Activated T-cell treated with anti-CD3 and anti-CD28 coated beads for 1 hour (primary cell): ENCODE measurements around the gene FAM228A.
"Not testable (repeated sequence)": the region's sequence is repeated elsewhere in the genome, so short reads cannot be mapped to it uniquely, and the experiment has no call there.

Experiments used
- DNase-seq: peaks from one replicate; pipeline ENCODE4 v3.0.0-alpha.2; 2020; ENCODE audit warnings: low read depth

FAM228A gene

DNA sequence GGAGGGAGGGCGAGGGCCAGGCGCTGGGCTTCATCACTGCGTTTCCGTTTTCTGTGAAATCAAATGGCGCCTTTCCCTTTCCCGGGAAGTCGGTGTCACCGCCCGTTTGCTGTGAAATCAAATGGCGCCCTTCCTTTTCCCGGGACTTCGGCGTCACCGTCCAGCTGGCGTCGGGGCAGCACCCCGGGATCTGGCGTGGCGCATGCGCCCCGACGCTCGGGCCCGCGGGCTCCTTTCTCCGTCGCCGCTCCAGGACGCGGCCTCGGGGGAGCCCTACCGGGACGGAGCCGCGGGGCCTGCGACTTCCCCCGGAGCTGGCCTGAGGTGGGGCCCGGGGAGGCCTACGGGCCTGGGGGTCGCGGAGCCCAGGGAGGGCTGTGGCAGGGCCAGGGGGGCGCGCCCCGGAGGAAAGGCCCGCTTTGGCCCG, at the start of gene FAM228A:
Gene FAM228A (plus strand): TSS at position 203 of the 427 bp plus-strand sequence. CDS start 428 bp downstream, outside the sequence.
- DNase-seq, result no peak

DNA sequence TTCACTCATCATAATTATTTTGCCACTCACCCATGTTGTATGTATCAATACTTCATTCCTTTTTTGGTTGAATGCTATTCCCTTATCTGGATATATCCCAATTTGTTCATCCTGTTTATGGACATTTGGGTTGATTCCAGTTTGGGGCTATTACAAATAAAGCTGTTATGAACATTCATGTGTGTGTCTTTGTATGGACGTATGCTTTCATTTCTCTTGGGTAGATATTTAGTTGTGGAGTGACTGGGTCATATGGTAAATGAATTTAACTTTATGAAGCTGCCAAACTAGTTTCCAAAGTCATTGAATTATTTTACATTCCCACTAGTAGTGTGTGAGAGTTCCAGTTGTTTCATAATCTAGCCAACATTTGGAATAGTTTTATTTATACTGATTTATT, 48.9 kb upstream of the FAM228A start:
- no peak for DNase-seq

DNA sequence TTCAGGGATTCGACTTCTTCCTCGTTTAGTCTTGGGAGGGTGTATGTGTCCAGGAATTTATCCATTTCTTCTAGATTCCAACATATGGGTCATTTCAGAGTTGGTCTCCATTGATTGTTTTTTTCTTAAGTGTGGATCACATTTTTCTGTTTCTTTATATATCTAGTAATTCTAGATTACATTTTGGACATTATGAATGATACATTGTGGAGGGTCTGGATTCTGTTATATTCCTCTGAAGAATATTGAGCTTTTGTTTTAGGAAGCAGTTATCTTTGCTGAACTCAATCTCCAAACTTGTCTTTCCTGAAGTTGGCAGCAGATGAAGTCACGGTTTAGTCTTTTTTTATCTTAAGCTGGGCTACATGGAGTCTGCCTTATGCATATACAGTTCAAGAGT, 42.3 kb upstream of the FAM228A start:
- no peak for DNase-seq

DNA sequence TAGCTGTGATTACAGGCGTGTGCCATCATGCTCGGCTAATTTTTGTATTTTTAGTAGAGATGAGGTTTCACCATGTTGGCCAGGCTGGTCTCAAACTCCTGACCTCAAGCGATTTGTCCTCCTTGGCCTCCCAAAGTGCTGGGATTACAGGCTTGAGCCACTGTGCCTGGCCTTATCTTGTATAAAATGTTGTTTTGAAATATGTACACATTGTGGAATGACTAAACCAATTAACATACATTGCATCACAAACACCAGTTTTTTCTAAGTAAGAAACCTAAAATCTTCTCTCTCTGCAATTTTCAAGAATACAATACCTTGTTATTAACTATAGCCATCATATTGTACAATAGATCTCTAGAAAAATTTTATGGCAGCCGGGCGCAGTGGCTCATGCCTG, 34.5 kb upstream of the FAM228A start:
- DNase-seq, result not testable (repeated sequence)

DNA sequence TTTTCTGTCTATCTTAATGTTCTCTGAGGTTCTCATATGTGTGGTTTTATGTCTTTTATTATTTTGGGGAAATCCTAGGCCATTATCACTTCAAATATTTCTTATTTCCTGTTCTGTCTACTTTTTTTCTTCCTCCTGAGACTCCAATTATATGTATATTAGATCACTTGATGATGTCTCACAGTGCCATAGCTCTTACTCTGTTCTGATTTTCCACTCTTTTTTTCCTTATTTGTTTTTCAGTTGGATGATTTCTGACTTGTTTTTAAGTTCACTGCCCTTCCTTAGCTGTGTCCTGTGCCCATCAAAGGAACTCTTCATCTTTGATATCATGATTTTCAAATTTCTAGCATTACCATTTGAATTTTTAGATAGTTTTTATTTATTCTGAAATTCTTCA, 27.5 kb upstream of the FAM228A start:
- no peak for DNase-seq

DNA sequence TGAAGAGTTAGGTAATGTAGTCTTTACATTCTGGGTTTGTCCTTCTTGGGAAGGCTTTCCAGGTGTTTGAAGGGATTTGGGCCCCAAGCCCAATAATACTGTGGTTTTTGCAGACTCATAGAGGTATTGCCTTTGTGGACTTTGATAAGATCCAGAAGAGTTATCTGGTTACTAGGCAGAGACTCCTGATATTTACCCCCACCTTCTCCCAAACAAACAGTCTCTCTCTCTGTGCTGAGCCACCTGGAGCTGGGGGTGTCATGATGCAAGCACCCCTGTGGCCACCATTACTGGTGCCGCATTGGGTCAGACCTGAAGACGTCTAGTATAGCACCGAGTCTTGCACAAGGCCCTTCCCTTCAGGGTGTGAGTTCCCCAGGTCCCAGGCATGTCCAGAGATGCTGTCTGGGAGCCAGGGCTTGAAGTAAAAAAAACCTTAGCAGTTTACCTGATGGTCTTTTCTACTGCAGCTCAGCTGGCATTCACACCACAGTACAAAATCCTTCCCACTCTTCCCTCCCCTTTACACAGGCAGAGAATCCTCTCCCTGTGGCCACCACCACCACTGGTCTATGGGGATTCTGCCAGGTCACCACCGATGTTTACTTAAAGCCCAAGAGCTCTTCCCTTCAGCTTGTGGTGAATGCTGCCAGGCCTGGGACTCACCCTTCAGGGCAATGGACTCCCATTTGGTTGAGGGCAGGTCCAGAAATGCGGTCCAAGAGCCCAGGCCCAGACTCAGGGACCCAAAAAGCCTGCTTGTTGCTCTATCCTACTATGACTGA, 22.2 kb upstream of the FAM228A start:
- DNase-seq, result no peak

DNA sequence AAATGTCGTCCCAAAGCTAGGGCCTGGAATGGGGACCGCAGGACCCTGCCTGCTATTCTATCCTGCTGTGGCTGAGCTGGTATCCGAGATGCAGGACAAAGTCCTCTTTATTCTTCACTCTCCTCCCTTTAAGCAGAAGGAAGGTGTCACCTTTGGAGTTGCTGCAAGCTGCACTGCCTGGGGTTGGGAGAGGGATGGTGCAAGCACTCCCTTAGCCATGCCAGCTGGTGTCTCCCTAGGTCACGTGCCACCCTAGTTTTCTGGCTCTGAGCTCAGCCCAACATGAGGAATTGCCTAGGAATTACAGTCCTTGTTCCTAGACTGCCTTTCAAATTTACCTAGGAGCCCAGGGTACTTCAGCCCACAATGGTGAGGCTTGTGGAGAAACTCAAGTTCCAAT, 21.4 kb upstream of the FAM228A start:
- no peak for DNase-seq

DNA sequence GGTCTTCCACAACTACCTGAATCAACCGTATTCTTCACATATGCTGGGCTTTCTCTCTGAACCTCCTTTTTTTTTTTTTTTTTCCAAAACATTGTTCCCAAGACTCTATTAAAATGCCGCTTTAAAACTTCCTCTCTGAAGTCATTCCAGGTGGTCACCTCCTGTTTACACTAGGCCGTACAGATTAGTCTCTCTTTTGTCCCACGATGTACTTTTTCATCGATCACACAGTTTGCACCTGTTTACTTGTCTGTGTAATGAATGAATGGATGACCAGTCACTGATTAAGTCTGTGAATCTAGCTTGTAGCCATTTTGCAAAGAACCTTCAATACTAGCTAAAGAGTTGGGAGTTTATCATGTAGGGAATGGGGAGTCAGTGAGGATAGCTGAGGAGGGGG, 16.7 kb upstream of the FAM228A start:
- no peak for DNase-seq

DNA sequence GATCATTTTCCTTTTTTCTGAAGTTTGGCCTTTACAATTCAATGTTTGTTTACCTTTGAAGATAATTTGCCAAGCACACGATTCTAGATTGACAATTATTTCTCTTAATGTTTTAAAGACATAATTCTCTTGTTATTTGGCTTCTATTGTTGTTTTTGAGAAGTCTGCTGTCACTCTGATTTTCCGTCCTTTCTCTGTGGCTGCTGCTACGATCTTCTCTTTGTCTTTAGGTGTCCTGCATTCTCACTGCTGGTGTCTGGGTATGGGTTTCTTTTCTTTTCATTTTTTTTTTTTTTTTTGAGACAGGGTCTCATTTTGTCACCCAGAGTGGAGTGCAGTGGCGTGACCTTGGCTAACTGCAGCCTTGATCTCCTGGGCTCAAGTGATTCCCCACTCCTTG, 15.1 kb upstream of the FAM228A start:
- DNase-seq, result no peak

DNA sequence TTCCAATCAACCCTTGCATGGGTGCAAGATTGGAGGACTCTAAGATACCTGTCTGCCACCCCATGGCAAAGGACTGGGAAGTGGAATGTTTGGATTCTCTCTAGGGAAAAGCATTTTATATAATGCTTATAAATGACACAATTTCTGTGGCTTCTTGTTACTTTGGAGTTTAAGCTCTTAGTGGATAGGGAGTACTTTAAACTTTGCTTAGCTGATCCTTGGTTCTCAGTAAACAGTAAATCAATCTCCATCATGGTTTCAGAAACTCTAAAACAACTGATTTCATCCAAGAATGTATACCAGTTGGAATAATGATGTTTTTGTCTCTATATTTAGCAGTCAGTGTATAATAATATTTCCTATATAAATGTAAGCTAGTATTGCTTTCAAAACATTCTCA, 14.1 kb upstream of the FAM228A start:
- no peak for DNase-seq

DNA sequence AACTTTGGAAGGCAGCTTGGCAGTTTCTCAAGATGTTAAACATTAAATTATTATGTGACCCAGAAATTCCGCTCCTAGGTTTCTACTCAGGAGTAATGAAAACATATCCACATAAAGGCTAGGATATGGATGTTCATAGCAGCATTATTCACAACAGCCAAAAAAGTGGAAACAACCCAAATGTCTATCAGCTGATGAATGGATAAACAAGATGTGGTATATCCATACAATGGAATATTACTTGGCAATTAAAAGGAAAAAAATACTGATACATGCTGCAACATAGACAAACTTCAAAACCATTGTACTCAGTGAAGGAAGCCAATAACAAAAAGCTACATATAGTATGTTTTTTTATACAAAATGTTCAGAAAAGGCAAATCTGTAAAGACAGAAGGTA, 12.4 kb upstream of the FAM228A start:
- no peak for DNase-seq

DNA sequence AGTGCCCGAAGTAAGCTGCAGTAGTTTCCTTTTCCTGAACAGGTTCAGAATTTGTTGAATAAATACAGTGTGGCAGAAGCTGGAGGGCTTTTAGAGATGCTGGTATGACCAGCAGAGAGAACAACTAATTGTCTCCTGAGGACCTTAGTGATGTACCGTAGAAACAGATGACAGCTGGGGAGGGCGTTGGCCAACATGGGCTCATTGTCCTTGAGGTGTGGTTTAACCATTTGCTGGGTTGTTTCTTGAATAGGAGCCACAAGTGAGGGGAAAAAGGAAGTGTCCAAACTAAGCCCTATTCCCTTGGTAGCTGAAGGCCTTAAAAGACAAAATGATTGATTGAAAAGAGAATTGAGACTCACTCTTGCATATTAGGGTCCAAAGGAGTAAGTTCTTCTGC, 11.7 kb upstream of the FAM228A start:
- DNase-seq, result no peak

DNA sequence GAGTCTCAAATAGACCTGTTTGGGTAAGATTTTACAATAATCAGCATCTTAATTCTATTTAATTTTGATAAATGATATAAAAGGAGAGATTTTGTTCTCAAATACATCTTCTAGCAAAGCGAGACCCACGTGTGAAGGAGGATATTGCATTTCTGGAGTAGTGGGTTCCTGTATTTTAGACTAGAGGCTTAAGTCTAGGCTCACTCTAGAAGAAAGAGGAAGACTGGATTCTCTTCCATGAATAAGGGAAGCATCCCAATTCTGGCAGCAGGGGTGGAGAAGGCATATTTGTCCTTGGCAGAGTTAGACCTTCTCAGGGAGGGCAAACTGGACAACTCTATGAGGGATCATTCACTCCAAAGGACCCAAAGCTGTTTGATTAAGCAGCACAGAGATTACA, 11.3 kb upstream of the FAM228A start:
- DNase-seq, result no peak

DNA sequence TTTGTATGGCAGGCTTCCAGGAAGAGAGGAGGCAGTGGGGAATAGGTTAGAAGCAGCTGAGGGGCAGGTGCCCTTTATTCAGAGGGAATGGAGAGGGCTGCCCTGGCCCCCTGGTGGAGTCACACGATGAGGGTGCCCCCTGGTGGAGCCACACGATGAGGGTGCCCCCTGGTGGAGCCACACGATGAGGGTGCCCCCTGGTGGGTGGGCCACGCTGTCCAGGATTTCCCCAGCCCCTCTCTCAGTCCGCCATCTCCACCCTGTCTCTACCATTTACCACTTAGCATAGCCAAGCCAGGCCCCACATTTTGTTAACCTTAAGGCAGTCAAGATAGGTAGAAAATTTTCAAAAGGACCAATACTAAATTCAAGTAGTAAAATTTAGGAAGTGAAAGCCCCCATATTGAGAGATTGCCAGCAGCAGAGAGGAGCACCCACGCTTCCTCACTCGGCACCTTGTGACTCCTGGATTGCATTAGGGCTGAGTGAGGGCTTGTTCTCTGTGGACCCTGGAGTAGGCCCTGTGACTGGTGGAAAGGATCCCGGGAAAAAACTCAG, 10.4 kb upstream of the FAM228A start:
- peak; percentile 22 for DNase-seq

DNA sequence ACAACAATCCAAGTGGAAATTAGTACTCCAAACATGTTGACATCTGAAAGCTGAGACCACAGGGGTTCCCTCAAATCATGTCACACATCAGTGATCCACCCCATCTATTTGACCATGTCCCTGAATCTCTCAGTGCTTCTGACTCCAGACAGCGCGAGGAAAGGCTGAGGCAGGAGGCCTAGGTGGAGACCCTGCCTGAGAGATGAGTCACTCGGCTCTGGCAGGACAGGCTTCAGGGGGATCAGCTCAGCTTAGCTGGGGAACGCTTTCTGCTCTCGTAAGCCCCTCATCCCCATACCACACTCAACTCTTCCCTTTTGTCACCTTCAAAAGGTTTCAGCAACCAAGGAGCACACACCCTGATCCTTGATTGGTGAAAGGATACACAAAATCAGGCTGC, 5.8 kb upstream of the FAM228A start:
- no peak for DNase-seq

DNA sequence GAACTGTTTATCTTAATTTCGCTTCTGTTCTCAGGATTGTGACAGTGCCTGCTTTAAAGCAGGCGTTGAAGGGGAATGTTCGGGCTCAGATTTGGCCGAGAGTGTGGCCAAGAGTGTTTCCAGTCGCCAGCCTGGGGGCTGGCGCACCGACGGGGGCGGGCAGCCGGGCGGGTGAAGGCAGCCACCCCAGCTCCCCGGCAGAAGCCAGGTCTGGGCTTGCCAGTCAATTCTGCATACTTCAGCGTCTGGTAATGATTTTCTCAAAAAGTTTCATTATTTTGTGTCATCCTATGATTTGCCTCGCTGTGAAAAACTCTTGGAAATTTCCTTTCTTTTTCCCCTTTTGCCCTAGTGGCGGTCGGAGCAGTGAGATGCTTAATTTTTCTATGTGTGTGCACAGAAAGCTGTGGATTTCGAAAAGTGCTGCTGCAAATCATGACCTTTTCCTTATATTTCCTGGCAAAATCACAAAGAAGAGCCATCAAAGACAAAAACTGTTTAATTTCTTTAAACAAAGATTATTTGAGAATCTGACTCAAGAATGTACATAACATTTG, 856 bp downstream of the FAM228A start:
- no peak for DNase-seq

DNA sequence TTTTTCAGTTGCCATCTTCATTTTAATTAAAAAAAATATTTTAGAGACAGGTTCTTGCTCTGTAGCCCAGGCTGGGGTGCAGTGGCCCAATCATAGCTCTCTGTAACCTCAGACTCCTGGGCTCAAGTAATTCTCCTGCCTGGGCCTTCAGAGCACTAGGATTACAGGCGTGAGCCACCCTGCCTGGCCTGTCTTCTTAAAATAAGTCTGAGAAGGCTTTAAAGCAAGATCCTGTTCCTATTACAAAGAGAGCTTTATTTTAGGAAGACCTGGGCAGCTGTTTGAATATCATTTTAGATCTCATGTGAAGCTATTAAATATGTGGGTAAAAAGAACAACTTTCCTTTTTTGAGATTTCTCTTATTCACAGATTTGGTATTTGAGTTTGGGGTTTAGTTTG, 1.5 kb downstream of the FAM228A start:
- DNase-seq, result no peak

DNA sequence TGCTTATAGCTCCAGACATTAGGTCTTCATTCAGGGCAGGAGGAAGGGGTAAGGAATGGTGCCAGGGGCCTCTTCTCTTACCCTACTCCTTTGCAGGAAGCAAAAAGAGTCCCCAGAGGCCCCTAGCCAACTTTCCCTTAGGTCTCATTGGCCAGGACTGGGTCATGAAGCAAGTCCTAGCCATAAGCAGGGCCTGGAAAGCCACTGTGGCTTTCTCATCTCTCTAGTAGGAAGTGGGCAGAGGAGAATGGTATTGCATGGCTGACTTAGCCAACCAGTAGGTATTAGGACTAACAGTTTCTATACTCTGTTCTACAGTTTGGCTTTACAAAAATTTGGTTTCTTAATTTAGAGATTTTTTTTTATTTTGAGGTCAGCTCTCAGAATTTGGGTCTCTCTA, 4.8 kb downstream of the FAM228A start:
- DNase-seq, result no peak

DNA sequence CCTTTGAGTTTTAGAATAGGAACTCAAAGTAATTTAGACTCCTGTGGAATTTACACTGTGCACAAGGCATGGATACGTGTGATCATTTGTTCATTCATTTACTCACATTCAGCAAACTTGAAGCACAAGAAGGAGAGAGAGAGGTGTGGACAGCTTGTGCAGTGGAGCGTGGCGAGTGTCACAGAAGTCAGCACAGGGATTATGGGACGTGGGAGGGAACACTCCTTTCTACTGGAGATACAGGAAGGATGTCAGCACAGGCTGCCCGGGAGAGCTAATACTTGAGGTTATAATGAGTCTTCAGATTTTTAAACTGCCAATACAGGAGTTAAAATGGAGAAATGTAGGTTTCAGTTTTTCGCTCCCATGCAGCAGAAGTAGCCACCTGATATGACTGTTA, 7.0 kb downstream of the FAM228A start:
- DNase-seq, result no peak

DNA sequence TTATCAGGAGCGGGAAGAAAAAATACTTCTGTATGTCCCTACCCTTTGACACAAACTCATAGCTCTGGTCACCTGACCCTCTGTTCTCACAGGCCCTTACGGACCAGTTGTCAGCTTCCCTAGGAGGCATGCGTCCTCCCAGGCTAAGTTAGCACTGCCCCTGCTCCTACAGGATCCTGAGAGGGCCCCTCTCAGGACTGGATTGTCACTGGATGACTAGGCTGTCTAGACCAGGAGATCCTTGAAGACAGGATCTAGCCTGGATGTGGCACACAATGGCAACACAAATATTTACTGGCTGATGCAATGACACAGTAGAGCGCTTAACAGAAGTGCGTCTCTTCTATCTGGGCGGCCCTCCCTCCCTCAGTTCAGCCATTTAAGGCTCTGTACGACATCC, 7.7 kb downstream of the FAM228A start:
- no peak for DNase-seq

DNA sequence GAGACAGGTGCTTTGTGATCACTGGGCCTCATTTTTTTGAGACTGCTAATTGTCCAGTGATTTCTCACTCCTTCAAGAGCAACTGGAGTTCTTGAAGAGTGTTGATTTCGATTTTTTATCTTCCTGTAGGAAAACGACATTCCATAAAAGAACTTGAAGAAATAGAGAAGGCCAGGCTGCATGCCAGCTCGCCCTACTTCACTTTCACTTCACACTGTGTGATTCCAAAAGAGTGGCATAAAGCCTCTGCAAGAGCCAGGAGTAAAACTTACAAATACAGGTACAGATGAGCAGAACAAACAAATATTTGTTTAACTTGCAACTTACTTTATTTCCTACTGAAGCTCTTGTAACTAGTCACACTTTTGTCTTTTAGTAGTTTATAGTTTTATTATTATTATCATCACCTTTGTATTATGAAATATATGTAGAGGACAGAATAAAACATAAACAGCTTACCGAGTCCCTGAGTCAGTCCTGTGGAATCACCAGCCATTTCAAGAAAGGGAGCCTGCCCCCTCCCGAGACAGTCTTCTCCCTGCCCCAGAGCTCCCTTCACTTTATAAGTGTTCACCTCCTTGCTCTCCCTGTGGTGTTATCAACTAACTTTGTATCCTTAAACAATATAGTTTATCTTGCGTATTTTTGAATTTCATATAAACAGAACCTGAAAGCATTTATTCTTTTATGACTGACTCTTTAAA, 8.7 kb downstream of the FAM228A start:
- DNase-seq, result no peak

DNA sequence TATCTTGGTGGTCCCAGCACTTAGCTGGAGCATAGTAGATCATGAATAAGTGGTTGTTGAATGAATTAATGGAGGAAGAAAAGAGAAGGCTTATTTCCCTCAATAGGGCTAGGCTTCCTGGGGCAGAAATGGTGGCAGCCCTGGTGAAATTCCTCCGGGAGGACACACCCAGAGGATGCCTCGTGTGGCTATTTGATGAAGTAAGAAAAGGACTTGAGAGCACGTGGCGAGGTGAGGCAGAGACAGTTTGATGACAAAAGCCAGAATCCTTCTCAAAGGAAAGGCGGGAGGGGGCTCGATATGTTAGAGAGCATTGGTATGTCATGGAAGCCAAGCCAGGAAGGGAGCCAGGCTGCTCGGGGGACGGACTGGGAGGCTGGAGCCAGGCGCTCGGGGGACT, 14.7 kb downstream of the FAM228A start:
- no peak for DNase-seq

DNA sequence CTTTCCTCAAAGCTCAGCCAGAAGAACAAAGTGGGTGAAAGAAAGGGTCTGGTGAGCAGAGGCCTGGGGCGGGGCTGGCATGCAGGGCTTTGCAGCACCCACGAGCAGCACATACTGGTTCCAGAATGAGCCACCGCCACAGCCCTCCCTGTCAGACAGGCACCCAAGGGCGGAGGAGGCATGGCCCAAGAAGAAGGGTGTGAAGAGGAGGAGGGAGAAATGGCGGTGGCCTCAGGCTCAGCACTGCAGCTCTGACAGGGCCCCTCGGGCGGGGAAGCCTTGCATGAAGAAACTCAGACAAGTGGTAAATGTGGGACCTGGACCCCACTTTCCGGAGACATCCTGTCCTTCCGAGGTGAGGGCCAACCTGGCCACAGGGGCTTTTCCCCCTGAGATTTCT, 15.7 kb downstream of the FAM228A start:
- no peak for DNase-seq
